Left renal pelvis (tissue), 4 donors: ENCODE data around the gene TASP1. TPM values are rescaled to one million over a fixed set of nuclear protein-coding genes. Genes with fewer than 3 reads are reported as not detected.

Experiments used
- DNase-seq, 4 donors: peaks; one replicate each; pipeline ENCODE4 v3.0.0-alpha.2; 2013; ENCODE audit warnings: low read depth in 4 of 4, low spot score in 3 of 4
- polyA plus RNA-seq, 4 donors: library from polyadenylated mRNA; unstranded; fragments of 120-200 nt; gene quantifications; one replicate each; pipeline ENCODE4 v1.2.1, GENCODE V29; 2013; ENCODE audit not compliant: insufficient read length in 4 of 4

Gene TASP1
- polyA plus RNA-seq, 4 donors: 8.4 to 14.7 (median 14.4) TPM

GRCh38 chr20:13580707-13581106, 58.0 kb downstream of the TASP1 start:
- DNase-seq: no peak

- no peak for DNase-seq
These were observed 64.7 kb downstream of the TASP1 start for GRCh38 chr20:13574071-13574470.

DNA sequence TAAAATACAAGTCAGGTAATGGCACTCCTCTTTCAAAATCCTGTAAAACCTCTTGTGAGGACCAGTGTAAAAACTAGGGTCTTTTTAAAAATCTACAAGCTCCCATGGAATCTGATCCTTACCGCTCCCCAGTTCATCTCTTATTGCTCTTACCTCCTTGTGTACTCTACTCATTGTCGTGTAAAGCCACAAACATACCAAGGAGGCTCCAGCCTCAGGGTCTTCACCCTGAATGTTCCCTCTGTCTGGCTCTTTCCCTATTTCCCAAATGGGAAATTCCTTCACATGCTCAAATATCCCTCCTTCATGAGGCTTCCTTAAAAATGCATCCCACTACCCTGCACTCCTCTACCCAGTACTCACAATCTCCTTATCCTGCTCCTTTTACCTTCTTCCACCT, 67.1 kb downstream of the TASP1 start:
- DNase-seq: no peak

- no peak for DNase-seq
These were observed 71.1 kb downstream of the TASP1 start for GRCh38 chr20:13567663-13568062.

GRCh38 chr20:13563854-13564253, 74.9 kb downstream of the TASP1 start:
- DNase-seq: no peak

DNA sequence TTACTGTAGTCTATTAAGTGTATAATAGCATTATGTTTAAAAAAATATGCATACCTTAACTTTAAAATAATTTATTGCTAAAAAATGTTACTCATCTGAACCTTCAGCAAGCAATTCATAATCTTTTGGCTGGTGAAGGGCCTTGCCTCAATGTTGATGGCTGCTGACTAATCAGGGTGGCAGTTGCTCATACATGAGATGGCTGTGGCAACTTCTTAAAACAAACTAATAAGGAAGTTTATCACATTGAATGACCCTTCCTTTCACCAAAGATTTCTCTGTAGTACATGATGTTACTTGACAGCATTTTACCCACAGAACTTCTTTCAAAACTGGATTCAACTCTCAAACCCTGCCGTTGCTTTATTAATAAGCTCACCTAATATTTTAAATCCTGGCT, 84.0 kb downstream of the TASP1 start:
- no peak for DNase-seq

- DNase-seq: no peak
These were observed 84.7 kb downstream of the TASP1 start for GRCh38 chr20:13554076-13554475.

DNA sequence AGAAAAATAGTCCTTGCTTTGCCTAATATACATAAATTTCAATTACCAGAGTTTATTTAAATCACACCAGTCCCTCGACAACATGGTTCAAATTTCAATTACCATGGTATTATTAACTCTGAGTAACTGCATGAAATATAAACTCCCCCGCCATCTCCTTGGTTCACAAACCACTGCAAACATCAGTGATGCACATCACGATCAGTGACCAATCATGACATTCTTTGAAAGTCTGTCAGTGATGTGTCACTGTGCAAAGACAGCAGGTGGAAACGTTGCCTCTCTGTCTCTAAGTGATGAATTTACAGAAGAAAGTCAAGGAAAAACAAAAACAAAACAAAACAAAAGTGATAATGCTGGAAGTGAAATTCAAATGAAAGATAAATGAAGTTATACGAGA, 86.7 kb downstream of the TASP1 start:
- no peak for DNase-seq

- DNase-seq: no peak
These were observed 89.3 kb downstream of the TASP1 start for GRCh38 chr20:13549451-13549850.

DNA sequence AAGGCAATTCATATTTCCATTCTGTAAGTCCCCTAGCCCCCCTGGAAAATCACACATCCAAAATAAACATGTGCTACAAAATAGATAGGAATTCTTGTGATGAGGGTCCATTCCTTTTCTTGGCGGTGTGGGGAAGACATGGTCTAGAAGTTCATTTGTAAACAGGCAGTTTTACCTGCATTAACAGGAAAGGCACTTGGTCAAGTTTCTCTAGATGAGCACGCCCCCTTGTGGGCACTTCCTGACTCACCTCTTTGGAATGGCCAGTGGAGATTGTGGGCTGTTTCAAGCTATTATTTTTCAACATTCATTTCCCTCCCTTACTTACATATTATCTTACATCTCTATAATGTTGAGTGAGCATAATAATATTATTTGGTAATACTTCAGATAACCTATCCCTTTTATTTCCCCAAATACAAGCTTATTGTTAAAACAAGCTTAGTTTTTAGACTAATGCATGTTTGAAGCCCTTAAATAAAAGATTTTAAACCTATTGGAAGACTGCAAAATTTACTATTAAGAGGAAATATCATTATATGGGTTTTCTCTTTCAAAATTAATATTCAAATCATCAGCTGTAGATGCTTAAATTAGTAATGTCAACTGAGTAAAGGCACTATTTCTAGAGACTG, 92.1 kb downstream of the TASP1 start:
- peak; percentile 41 to 69 (median 47) for DNase-seq

- no peak for DNase-seq
These were observed 92.9 kb downstream of the TASP1 start for GRCh38 chr20:13545790-13546189.

DNA sequence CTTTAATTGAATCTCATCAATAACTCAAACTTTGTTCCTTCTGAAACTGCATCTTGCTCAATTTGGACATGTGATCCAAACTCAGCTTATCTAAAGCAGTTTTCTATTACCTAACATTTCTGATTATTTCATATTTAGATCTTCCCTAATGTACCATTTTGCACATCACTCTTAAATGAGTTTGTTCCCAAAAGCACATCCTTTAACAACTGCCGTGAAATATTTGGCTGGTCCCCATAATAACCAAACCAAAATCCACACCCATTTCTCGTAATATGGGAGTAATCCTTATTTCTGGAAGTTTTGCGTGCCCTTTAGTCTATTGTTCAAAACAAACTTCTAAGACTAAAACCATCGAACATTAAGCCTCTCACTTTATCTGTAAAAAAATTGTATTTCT, 94.9 kb downstream of the TASP1 start:
- DNase-seq: no peak

DNA sequence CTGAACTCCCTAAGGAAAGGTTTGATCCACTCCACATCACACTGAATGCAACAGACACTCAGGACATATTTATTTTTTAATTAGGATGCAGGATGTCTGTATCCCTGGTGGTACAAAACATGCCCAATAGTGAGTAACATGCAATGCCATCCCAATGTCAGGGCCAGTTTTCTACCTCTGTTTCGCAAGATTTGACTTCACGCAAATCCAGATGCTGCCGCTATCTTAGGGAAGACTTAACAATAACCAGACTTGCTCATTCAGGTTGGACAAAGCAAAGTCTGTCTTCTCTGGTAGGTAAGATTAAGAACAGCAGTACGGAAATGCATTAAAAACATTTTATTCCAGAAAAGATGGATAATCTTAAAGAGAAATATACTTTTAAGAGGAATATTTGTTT, 103.1 kb downstream of the TASP1 start:
- no peak for DNase-seq

DNA sequence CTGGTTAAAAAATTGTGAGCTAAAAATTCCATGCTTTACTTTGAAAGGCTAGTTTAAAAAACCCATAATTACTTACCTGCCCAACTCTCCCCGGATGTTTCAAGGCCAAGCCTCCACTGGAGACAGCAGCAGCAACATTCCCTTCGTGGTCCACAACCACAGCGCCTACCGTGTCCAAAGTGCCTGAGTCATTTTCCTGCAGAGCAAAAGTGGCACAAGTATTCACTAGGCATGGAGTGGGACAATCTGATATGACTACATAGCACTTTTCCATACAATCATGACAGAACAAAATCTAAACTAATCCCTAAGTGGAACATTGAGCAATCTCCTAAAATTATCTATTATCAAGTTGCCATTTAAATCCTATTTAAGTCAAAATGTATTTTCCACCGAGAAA, 104.8 kb downstream of the TASP1 start:
- DNase-seq: no peak

GRCh38 chr20:13530146-13530545, 108.6 kb downstream of the TASP1 start:
- DNase-seq: no peak

GRCh38 chr20:13526551-13526950, 112.2 kb downstream of the TASP1 start:
- no peak for DNase-seq

DNA sequence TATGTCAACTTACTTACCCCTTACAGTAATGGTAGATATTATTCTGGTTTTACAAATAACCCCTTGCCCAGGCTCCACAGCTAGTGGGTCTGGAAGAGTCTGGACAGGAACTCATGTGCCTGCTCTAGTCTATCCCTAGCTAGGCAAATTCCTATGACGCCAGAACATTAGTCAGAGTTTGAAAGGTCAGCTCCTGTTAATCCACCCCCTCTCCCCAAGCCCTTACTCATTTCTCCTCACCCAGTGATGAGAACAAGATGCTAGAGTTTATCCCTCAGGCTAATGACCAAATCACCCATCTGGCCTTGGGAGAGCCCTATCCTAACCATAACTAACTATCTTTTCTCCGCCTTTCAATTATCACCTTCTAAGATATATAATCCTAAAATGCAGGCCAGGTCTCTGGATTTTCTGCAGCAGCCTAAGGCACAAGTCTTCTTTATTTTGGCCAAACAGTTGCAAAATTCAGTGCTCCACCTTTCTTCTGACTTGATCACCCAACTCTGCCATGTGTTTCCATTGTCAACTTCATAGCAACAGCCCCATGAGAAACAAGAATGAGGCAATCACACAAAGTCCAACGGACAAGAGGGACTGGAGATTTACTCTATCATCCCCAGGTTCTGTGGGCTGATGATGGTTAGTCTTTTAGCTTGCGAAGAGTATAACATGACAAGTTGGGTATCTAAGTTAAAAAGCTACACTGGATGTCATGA, 113.3 kb downstream of the TASP1 start:
- no peak for DNase-seq

DNA sequence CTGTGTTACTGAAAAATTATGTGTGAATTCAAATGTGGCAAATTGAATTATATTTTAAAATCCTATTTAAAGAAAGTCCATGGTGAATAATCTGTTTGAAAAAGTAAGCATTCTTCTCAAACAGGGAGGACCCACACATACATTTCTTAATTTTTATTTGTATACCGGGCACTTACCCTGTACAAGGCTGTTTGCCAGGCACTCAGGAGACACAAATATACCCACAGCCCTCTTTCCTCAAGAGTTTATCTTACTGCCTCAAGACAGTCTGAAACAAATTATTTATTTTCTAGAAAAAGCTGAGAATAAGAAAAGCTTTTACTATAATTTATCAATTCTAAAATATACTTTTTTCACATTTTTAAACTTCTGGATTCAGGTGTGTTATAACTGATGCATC, 114.4 kb downstream of the TASP1 start:
- DNase-seq: no peak

- no peak for DNase-seq
These were observed 120.9 kb downstream of the TASP1 start for GRCh38 chr20:13517831-13518230.

DNA sequence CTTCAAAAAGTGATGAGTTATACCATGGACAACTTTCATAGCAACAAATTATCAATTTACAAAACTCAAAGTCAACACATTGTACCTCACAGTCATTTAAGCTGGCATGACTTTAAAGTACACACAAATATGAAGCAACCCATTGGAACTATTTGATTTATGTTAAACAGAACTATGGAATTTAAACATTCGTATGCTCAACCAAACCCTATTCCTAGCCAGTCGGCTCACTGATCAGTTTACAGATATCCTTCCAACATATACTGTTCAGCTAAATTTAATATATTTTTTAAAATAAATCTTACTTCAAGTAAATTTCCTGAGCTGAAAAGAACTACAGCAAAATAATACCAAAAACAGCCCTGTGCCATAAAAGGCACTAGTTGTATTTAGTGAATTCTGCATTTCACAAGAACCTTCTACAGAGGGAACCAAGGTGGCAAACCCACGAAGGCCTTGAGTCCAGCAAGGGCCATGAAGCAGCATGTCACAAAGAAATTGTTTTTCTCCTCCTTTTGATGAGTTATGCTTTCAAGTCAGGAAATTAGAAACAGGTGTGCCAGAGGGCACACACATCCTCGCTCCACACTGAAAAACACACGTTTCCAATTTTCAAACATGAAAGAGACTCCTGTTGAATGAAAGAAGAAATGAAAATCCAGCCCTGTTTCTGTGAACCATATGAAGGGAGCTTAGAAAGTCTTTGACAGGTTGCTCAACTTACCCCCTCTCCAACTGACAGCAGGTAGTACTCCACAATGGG, 122.8 kb downstream of the TASP1 start:
- no peak for DNase-seq

DNA sequence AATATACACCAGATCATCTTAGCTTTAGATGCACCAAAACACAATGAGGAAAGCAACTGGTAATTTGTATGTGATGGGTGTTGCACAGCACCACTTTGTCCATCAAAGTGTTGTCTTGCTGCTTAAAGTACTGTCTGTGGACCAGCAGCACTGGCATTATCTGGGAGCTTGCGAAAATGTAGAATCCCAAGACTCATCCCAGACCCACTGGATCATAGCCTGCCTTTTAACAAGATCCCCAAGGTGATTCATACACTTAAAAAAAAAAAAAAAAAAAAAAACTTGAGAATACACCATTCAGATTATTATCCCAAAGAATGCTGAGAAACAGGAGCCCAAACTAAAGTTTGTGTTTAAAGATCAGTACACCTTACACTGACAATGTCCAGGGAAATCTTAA, 123.4 kb downstream of the TASP1 start:
- no peak for DNase-seq
